OCI-M2 (cell line): ENCODE measurements around the gene SLC22A12.

Experiments used
- DNase-seq: peaks from one replicate; lab custom pipeline; 2025; ENCODE audit not compliant: unreplicated experiment; lab: John Stamatoyannopoulos, UW

SLC22A12 gene

DNA sequence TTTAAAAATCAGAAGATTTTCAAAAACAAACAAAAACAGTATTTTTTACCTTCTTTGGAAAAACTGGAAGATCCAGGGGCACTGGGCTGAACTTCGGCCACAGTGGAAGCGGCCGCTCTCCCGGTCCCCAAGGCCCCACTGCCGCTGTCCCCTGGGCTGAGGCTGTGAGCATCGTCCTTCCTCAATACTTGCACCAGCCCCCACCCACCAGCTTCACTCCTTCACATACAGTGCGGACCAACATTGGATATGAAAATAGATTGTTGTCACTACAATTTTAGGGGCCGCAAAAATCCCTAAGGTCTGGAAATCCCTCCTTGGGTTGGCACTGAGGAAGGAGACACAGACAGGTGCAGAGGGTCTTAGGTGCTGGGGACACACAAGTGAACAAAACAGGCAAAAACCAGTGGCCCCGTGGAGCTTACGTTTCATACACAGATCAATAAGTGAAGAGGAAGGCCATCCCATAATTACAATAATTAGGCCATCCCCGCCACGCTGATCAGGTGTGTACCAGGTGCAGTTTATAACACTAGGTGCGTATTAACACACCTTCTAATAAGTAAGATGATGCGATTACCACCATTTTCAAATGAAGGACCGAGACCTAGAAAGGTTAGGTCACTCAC, 28.2 kb upstream of the SLC22A12 start:
- DNase-seq = no peak

DNA sequence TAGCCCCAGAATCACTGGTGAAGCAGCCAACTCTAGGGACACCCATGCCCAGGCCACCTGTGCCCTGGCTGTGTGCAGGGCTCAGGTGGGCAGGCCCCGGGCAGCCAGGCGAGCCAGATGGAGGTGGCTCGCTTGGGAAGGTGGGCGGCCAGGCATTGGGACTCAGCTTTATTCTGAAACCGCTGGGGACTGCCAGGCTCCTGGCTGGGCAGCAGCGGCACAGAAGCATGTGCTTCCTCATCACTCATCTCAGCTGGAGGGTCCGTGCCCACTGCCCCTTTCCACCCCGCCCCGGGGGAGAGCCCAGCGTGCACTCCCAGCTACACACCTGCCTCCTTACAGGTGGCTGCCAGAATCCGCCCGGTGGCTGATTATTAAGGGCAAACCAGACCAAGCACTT, 27.1 kb upstream of the SLC22A12 start:
- DNase-seq = no peak

GRCh38 chr11:64564419-64564818, 26.6 kb upstream of the SLC22A12 start:
- no peak for DNase-seq

DNA sequence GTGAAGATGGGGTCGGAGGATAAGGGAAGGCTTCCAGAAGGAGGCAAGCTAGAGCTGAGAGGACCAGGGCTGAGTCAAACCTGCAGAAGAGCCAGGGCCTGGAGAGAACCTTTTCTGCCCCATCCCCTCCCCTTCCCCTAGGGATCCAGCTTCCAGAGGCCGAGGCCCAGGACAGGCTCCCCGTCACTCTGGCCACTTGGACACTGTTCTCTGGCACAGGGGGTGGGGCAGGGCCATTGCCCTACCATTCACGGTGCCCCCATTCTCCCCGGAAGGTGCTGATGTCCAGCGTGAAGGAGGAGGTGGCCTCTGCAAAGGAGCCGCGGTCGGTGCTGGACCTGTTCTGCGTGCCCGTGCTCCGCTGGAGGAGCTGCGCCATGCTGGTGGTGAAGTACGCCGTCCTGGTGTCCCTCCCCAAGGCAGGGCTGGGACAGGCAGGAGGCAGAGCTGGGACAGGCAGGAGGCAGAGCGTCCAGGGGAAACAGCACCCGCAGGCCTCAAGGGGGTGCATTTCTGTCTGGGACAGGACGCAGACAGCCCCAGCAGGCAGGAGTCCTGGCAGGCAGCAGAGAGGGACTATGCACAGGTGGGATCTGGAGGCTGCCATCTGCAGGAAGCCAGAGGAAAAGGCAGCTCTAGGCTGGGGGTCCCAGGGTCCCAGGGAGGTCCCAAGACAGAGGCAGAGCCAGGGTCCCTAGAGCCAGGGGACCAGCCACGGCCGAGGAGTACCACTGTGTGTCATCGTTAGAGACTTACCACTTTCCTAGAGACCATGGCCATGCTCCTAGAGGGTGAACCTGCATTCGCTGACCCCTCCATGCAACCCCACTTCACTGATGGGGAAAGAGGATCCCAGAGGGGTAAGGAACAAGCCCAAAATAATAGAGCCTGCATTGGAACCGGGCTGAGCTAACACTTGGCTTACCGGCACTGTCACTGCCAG, 25.8 kb upstream of the SLC22A12 start:
- no peak for DNase-seq

- no peak for DNase-seq
Measured at GRCh38 chr11:64566042-64566914, 24.7 kb upstream of the SLC22A12 start.

DNA sequence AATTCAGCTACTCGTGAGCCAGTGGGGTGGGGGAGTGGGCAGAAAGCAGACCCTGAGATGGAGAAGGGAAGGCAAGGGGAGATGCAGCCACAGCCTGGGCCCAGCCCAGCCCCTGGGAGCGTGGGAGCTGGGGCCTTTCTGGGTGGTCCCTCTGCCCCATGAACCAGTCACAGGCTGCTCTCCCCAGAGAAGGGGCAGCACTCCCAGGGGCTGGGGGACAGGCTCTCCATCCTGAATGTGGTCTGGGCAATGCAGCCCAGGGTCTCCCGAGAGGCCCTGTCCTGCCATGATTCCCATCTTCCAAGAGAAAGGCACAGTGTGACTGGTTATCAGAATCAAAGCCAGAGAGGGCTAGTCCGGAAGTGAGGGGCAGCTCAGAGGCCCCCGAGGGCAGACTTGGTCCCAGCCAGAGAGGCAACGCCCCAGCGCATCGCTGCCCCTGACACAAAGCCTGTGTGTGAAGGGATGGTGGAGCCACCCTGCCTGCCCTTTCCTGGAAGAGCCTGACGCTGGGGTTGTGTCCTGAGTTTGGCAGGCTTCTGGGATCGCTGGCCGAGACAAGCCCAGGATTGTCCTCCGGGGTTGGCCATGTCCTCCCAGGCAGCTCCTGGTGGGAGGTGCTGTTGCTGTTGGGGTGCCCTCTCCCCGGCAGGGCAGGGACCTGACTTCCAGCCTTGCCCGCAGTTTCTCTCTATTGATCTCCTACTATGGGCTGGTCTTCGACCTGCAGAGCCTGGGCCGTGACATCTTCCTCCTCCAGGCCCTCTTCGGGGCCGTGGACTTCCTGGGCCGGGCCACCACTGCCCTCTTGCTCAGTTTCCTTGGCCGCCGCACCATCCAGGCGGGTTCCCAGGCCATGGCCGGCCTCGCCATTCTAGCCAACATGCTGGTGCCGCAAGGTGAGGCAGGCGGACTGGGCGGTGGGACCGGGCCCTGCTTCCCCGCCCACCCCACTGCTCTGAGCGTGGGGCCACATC, 23.8 kb upstream of the SLC22A12 start:
- DNase-seq = no peak

- DNase-seq = no peak
Measured at GRCh38 chr11:64568041-64568571, 22.9 kb upstream of the SLC22A12 start.

DNA sequence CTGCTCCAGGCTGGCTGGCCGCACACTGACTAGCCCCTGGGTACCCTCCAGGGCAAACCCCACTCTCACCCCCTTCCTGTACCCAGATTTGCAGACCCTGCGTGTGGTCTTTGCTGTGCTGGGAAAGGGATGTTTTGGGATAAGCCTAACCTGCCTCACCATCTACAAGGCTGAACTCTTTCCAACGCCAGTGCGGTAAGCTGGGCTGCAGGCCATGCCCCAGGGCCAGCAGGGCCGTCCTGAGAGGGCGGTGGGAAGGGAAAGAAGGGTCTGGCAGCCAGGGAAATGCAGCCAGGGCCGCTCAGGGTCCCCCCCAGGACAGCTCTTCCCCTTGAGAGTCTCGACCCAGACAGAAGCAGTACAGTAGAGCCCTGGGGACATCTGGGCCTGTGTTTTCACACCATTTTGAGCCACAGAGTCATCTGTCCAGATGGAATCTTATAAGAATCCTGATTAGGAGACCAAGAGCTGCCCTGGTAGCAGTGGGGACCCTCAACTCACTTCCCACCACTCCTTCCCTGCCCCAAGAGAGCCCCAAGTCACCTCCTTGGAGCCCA, 22.4 kb upstream of the SLC22A12 start:
- DNase-seq = no peak

GRCh38 chr11:64569300-64569970, 21.6 kb upstream of the SLC22A12 start:
- DNase-seq = no peak

- no peak for DNase-seq
Measured at GRCh38 chr11:64570341-64570740, 20.7 kb upstream of the SLC22A12 start.

GRCh38 chr11:64571050-64571409, 20.0 kb upstream of the SLC22A12 start:
- DNase-seq = no peak

DNA sequence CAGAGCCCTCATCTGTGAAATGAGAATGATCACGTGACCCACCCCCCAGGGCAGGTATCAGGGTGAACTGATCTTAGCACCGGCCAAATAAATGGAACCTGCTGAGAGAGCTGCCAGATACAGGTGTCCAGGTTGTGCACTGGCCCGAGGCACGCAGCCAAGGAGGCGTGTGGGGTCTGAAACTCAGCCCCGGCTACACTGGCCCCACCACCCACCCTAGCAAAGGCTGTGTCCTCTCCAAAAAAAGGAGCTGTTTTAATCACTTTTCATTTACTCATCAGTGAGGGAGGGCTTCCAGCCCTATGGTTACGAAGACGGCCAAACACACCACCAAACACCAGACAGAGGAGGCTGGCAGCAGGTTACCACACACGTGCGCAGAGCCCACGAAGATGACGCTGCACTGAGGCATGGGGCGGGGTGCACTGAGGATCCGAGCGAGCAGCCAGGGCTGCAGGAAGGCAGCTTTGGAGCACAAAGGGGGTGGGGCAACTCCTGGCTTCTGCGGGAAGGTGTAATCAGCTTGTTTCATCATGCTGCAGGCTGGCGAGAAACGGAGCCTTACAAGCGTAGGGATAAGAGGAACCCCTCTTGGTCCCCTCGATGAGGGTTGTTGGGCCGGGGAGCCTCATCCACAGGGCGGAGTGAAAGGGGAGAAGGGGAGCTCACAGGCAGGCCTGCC, 19.5 kb upstream of the SLC22A12 start:
- DNase-seq = no peak

DNA sequence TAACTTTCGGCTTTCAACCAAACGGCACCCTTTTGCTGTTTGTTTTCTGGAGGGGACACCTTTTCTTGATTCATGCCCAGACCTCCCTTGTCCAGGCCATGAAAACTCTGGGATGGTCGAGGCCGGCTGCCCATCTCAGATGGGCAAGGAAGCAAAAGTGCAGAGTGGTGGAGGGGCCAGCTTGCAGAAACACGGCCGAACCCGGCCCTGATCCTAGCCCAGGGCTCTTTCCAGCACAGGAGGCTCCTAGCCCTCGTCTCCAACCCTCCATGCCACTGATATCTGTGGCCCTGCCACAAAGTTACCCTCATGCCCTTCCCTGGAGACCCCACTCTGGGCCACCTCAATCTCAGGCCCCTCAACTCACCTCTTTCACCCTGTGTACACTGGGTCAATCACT, 18.9 kb upstream of the SLC22A12 start:
- no peak for DNase-seq

GRCh38 chr11:64577202-64577601, 13.8 kb upstream of the SLC22A12 start:
- DNase-seq = no peak

DNA sequence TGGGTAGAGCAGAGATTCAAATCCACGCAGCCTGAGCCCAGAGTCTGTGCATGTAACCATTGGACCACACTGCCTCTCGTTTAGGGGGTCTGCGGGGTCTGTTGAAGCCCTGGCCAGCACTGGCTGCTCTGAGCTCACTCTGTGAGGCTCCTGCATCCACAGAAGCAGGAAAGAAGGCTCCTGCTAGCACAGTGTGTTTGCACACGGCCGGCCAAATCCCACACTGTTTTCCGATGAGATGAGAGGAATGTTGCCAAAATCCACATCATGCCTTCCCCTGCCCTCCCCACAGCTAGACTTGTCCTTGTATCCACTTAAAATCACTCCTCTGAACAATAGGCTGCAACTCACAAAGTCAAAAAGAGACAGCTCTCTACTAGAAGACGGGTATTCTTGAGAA, 10.6 kb upstream of the SLC22A12 start:
- no peak for DNase-seq

- DNase-seq = no peak
Measured at GRCh38 chr11:64581057-64581523, 9.9 kb upstream of the SLC22A12 start.

GRCh38 chr11:64582885-64583284, 8.1 kb upstream of the SLC22A12 start:
- DNase-seq = no peak
